IMR-90 (cell line): ENCODE results near the gene NT5C3B. TPM values are rescaled to one million over a fixed set of nuclear protein-coding genes. Genes with fewer than 3 reads are reported as not detected.

Source experiments
- ATAC-seq: fragments of 200-7000 bp; cut with Tn5 transposase; 2 replicates; pipeline ENCODE4 v1.9.1; 2020; ENCODE audit warnings: low read depth, mild to moderate bottlenecking, moderate library complexity
- BruUV-seq: library from RNA; stranded (reverse); fragments of 400-500 nt; replicated peaks from 2 replicates; lab custom pipeline; 2021; lab: Mats Ljungman, UMichigan
- CTCF ChIA-PET: fragments of 300-600 bp; formaldehyde crosslinking; extraction: SDS; loops from one replicate; lab custom pipeline; 2021; ENCODE audit warnings: antibody characterized with exemption; lab: Yijun Ruan, JAX
- POLR2A ChIA-PET: fragments of 300-600 bp; sonication (Branson Sonifier 250); formaldehyde crosslinking; loops from one replicate; lab custom pipeline; 2022; ENCODE audit warnings: antibody characterized with exemption; ENCODE audit not compliant: unreplicated experiment; lab: Charles Lee
- DNase-seq: peaks from one replicate; pipeline ENCODE4 v3.0.0; 2013
- H2AFZ ChIP-seq: replicated peaks from 2 replicates; pipeline ENCODE3; 2013; ENCODE audit warnings: low read length, mild to moderate bottlenecking; ENCODE audit not compliant: poor library complexity
- H2AK5ac ChIP-seq: 2 replicates; pipeline ENCODE4 v1.6.1; 2013; ENCODE audit warnings: low read depth, low read length, inconsistent platforms
- H2AK9ac ChIP-seq: replicated peaks from 2 replicates; pipeline ENCODE3; 2013; ENCODE audit warnings: mild to moderate bottlenecking, low read depth, low read length, moderate library complexity; ENCODE audit not compliant: poor library complexity
- H2BK120ac ChIP-seq: 2 replicates; pipeline ENCODE4 v1.6.1; 2013; ENCODE audit warnings: low read depth, low read length, inconsistent platforms
- H2BK15ac ChIP-seq: 3 replicates; pipeline ENCODE4 v1.6.1; 2013; ENCODE audit warnings: low read depth, low read length, inconsistent platforms
- H2BK20ac ChIP-seq: 2 replicates; pipeline ENCODE4 v1.6.1; 2013; ENCODE audit warnings: low read depth, mild to moderate bottlenecking, inconsistent platforms, low read length, moderate library complexity
- H2BK5ac ChIP-seq: 2 replicates; pipeline ENCODE4 v1.6.1; 2013; ENCODE audit warnings: mild to moderate bottlenecking, low read depth, low read length, inconsistent platforms; ENCODE audit not compliant: poor library complexity, severe bottlenecking
- H3K14ac ChIP-seq: replicated peaks from 2 replicates; pipeline ENCODE4 v1.6.1; 2013; ENCODE audit warnings: low read depth, low read length, inconsistent platforms
- H3K18ac ChIP-seq: 2 replicates; pipeline ENCODE4 v1.6.1; 2013; ENCODE audit warnings: low read depth, low read length, control low read depth
- H3K23ac ChIP-seq: 2 replicates; pipeline ENCODE4 v1.6.1; 2013; ENCODE audit warnings: low read depth, low read length, inconsistent platforms
- H3K27ac ChIP-seq: 2 replicates; pipeline ENCODE4 v1.5.1; 2013; ENCODE audit warnings: mild to moderate bottlenecking, control low read depth, low read length; ENCODE audit not compliant: insufficient read depth
- H3K27me3 ChIP-seq: 2 replicates; pipeline ENCODE4 v1.6.1; 2013; ENCODE audit warnings: low read length; ENCODE audit not compliant: control insufficient read depth, insufficient read depth
- H3K36me3 ChIP-seq: 2 replicates; pipeline ENCODE4 v1.6.1; 2013; ENCODE audit warnings: low read length, mixed read lengths; ENCODE audit not compliant: control insufficient read depth, insufficient read depth
- H3K4ac ChIP-seq: 2 replicates; pipeline ENCODE4 v1.6.1; 2013; ENCODE audit warnings: low read depth, low read length, inconsistent platforms
- H3K4me1 ChIP-seq: 2 replicates; pipeline ENCODE4 v1.6.1; 2013; ENCODE audit warnings: low read length, mixed read lengths; ENCODE audit not compliant: control insufficient read depth, insufficient read depth
- H3K4me2 ChIP-seq: 2 replicates; pipeline ENCODE4 v1.6.1; 2013; ENCODE audit warnings: low read depth, mild to moderate bottlenecking, control low read depth, low read length, moderate library complexity
- H3K4me3 ChIP-seq: 2 replicates; pipeline ENCODE4 v1.5.1; 2013; ENCODE audit warnings: low read depth, mild to moderate bottlenecking, control low read depth, low read length, moderate library complexity; ENCODE audit not compliant: insufficient read depth
- H3K56ac ChIP-seq: 2 replicates; pipeline ENCODE4 v1.6.1; 2013; ENCODE audit warnings: low read length, inconsistent platforms; ENCODE audit not compliant: insufficient read depth; ENCODE audit errors: extremely low read depth
- H3K79me1 ChIP-seq, 2 experiments: 2 replicates each; pipeline ENCODE4 v1.6.1; 2013; ENCODE audit warnings: low read length in 2 of 2, inconsistent platforms in 1 of 2, low read depth in 1 of 2
- H3K9ac ChIP-seq: 2 replicates; pipeline ENCODE4 v1.6.1; 2013; ENCODE audit warnings: low read depth, low read length, control low read depth
- H3K9me1 ChIP-seq: 2 replicates; pipeline ENCODE4 v1.6.1; 2013; ENCODE audit warnings: low read length, inconsistent platforms; ENCODE audit not compliant: insufficient read depth
- H3K9me3 ChIP-seq: 2 replicates; pipeline ENCODE4 v1.6.1; 2013; ENCODE audit warnings: low read length; ENCODE audit not compliant: control insufficient read depth, insufficient read depth
- H4K20me1 ChIP-seq: 2 replicates; pipeline ENCODE4 v1.6.1; 2013; ENCODE audit warnings: low read length, inconsistent platforms; ENCODE audit not compliant: insufficient read depth
- H4K5ac ChIP-seq: 2 replicates; pipeline ENCODE4 v1.6.1; 2013; ENCODE audit warnings: mild to moderate bottlenecking, low read depth, low read length, control low read depth
- H4K8ac ChIP-seq, 2 experiments: 2 replicates each; pipeline ENCODE4 v1.6.1; 2013; ENCODE audit warnings: low read depth in 2 of 2, low read length in 2 of 2, control low read depth in 1 of 2, inconsistent platforms in 1 of 2
- H4K91ac ChIP-seq: 2 replicates; pipeline ENCODE4 v1.6.1; 2013; ENCODE audit warnings: low read depth, low read length, inconsistent platforms; ENCODE audit not compliant: insufficient read depth
- BHLHE40 ChIP-seq: fragments of 150-350 bp; IDR thresholded peaks from 2 replicates; pipeline ENCODE4 v1.6.1; 2016; ENCODE audit warnings: mild to moderate bottlenecking, low read depth, low read length
- CEBPB ChIP-seq: IDR thresholded peaks from 2 replicates; pipeline ENCODE4 v1.6.1; 2012; ENCODE audit warnings: low read depth, low read length, improper control_type of control experiment
- CTCF ChIP-seq: conservative IDR thresholded peaks from 2 replicates; pipeline ENCODE4 v1.5.1; 2012; ENCODE audit warnings: mild to moderate bottlenecking, low read depth, low read length, improper control_type of control experiment
- ELK1 ChIP-seq: fragments of 150-350 bp; IDR thresholded peaks from 2 replicates; pipeline ENCODE4 v1.6.1; 2016; ENCODE audit warnings: low read depth, mild to moderate bottlenecking, low read length, moderate library complexity, borderline replicate concordance
- FOS ChIP-seq: fragments of 150-350 bp; IDR thresholded peaks from 2 replicates; pipeline ENCODE4 v1.6.1; 2016; ENCODE audit warnings: low read depth, low read length
- MAFK ChIP-seq: IDR thresholded peaks from 2 replicates; pipeline ENCODE4 v1.6.1; 2012; ENCODE audit warnings: low read depth, low read length, improper control_type of control experiment
- MXI1 ChIP-seq: IDR thresholded peaks from 2 replicates; pipeline ENCODE4 v1.6.1; 2012; ENCODE audit warnings: low read depth, mild to moderate bottlenecking, low read length, moderate library complexity, borderline replicate concordance
- NFE2L2 ChIP-seq: fragments of 150-350 bp; IDR thresholded peaks from 2 replicates; pipeline ENCODE4 v1.6.1; 2016; ENCODE audit warnings: low read depth, mild to moderate bottlenecking, low read length
- POLR2A ChIP-seq: IDR thresholded peaks from 2 replicates; pipeline ENCODE4 v1.6.1; 2012; ENCODE audit warnings: mild to moderate bottlenecking, low read depth, low read length
- RAD21 ChIP-seq: IDR thresholded peaks from 2 replicates; pipeline ENCODE4 v1.6.1; 2012; ENCODE audit warnings: low read length, improper control_type of control experiment
- RCOR1 ChIP-seq: IDR thresholded peaks from 2 replicates; pipeline ENCODE4 v1.6.1; 2012; ENCODE audit warnings: mild to moderate bottlenecking, low read length, improper control_type of control experiment; ENCODE audit not compliant: insufficient replicate concordance
- RFX5 ChIP-seq: IDR thresholded peaks from 2 replicates; pipeline ENCODE4 v1.8.0; 2012; ENCODE audit warnings: low read depth, mild to moderate bottlenecking, low read length, moderate library complexity
- SMC3 ChIP-seq: fragments of 150-350 bp; IDR thresholded peaks from 2 replicates; pipeline ENCODE4 v1.6.1; 2016; ENCODE audit warnings: low read depth, mild to moderate bottlenecking, antibody characterized with exemption, low read length, moderate library complexity
- WGBS, 2 experiments: methylation state at CpG; one replicate each; pipeline versions ENCODE4 v1.1.5 to v1.1.7; 2013; ENCODE audit warnings: missing lambda C conversion rate in 2 of 2; ENCODE audit not compliant: insufficient read length in 1 of 2; ENCODE audit errors: extremely low coverage in 2 of 2; 5-methylcytosine and 5-hydroxymethylcytosine counted together
- dilution Hi-C: fragments of 300-500 bp; cut with HindIII; formaldehyde crosslinking; loops from one replicate; pipeline ENCODE4 v1.14.3; 2018; ENCODE audit warnings: low sequenced_read_pairs; ENCODE audit not compliant: unreplicated experiment
- in situ Hi-C: fragments of 300-500 bp; cut with MboI; formaldehyde crosslinking; loops from 3 replicates; pipeline ENCODE4 v1.14.3; 2019; ENCODE audit warnings: low sequenced_read_pairs, inconsistent platforms, mixed read lengths
- intact Hi-C: fragments of 100-400 bp; cut with micrococcal nuclease; formaldehyde crosslinking; loops from 2 replicates; pipeline ENCODE4 v1.10.0; 2022
- polyA plus RNA-seq, 3 experiments: library from polyadenylated mRNA; depleted of rRNA; stranded (reverse); fragments of >200 nt; gene quantifications; 2 replicates each; pipeline ENCODE4 v1.2.3, GENCODE V29; 2012; ENCODE audit warnings: low replicate concordance in 1 of 3
- total RNA-seq: library from RNA; depleted of rRNA; stranded (reverse); fragments of >200 nt; gene quantifications from 2 replicates; pipeline ENCODE4 v1.2.3, GENCODE V29; 2012

Gene NT5C3B
- total and polyA plus RNA-seq, 2 of the 4 experiments (the other 2 are of a cell fraction), result 59.9 to 92.7 TPM

- ATAC-seq (no peak), DNase-seq (no peak)
- no peak overlapping the region for H2AK9ac ChIP-seq
- H3K27me3 ChIP-seq, result no peaks in the 10 kb centered on the region
- no peak overlapping the region for H4K91ac ChIP-seq
- no TSS peak for BruUV-seq
- H3K9me3 ChIP-seq, result no peaks in the 10 kb centered on the region
- peaks cover 15% of the 10 kb centered on the region; the same call in 1 of the 2 replicates for H4K20me1 ChIP-seq
- H2BK20ac ChIP-seq, result no peak overlapping the region
- H3K23ac ChIP-seq, result no peak overlapping the region
- no peak overlapping the region for H2AFZ ChIP-seq
- no peak overlapping the region for H4K8ac ChIP-seq
- intact Hi-C loops (loop anchor here (5.0 kb wide), 1 partner anchor 131 kb away; no protein-coding TSS in a partner anchor), in situ Hi-C loops (no loop called here), dilution Hi-C loops (no loop called here)
- ChIA-PET POLR2A (no interaction called here), CTCF (no interaction called here)
- no peak overlapping the region for H2AK5ac ChIP-seq
- H3K4me2 ChIP-seq, result no peak overlapping the region
- peaks cover 6% of the 10 kb centered on the region for H3K4me1 ChIP-seq
- no peak overlapping the region for H3K56ac ChIP-seq
- no peak overlapping the region for H2BK15ac ChIP-seq
- H3K18ac ChIP-seq, result no peak overlapping the region
- H4K5ac ChIP-seq, result no peak overlapping the region
- H3K9me1 ChIP-seq, result peaks cover 4% of the 10 kb centered on the region; the same call in 1 of the 2 replicates
- no peak overlapping the region for H2BK120ac ChIP-seq
- no peak overlapping the region for H3K4ac ChIP-seq
- H3K9ac ChIP-seq, result no peak overlapping the region
- no peak overlapping the region for H3K27ac ChIP-seq
- no peak for TF ChIP-seq CEBPB
- no peak for TF ChIP-seq RFX5
- TF ChIP-seq BHLHE40, result no peak
- TF ChIP-seq ELK1, result no peak
- TF ChIP-seq CTCF, result no peak
- no peak for TF ChIP-seq RCOR1
- TF ChIP-seq NFE2L2, result no peak
- no peak for TF ChIP-seq RAD21
- TF ChIP-seq SMC3, result no peak
- no peak for TF ChIP-seq MAFK
- TF ChIP-seq MXI1, result no peak
- TF ChIP-seq FOS, result no peak
- TF ChIP-seq POLR2A, result no peak
- H3K14ac ChIP-seq, result no peak overlapping the region
- no CpG with 5 or more reads among the region's 3 CpGs for WGBS, 2 experiments
- peaks cover 48% of the 10 kb centered on the region for H3K36me3 ChIP-seq
- H3K4me3 ChIP-seq, result no peak overlapping the region
- peaks cover 8 to 37% of the 10 kb centered on the region in 2 experiments for H3K79me1 ChIP-seq
- H2BK5ac ChIP-seq, result no peak overlapping the region
These were observed 32.5 kb upstream of the NT5C3B start for GRCh38 chr17:41868568-41868967.
